HG03175 (cell line): ENCODE data around the gene SVBP.

ENCODE experiments used
- ATAC-seq: cut with Tn5 transposase; IDR thresholded peaks from one replicate; pipeline ENCODE4 v1.9.1; 2021; ENCODE audit warnings: mild to moderate bottlenecking, moderate library complexity; ENCODE audit not compliant: unreplicated experiment

SVBP gene

GRCh38 chr1:42765832-42766740 lies 51.1 kb downstream of the SVBP start:
- ATAC-seq: peak; percentile 28

- no peak for ATAC-seq
Measured at GRCh38 chr1:42765269-42765668, 51.9 kb downstream of the SVBP start.

- ATAC-seq: no peak
Measured at GRCh38 chr1:42762269-42762668, 54.9 kb downstream of the SVBP start.

- no peak for ATAC-seq
Measured at GRCh38 chr1:42761567-42761966, 55.6 kb downstream of the SVBP start.

GRCh38 chr1:42759114-42759513 lies 58.1 kb downstream of the SVBP start:
- ATAC-seq: no peak

GRCh38 chr1:42758641-42759040 lies 58.6 kb downstream of the SVBP start:
- ATAC-seq: no peak

- no peak for ATAC-seq
Measured at GRCh38 chr1:42757892-42758275, 59.3 kb downstream of the SVBP start.
